Osteoblast (primary cell): ENCODE results near the gene SLC45A2. TPM values are rescaled to one million over a fixed set of nuclear protein-coding genes. Genes with fewer than 3 reads are reported as not detected.
A peak's percentile ranks its signal among the peaks of the same experiment; 100 is the strongest.

Experiments used
- DNase-seq: peaks from one replicate; pipeline ENCODE4 v3.0.0; 2011; ENCODE audit warnings: low spot score, mixed read lengths; ENCODE audit not compliant: insufficient read length; ENCODE audit errors: missing footprints
- H2AFZ ChIP-seq: 2 replicates; pipeline ENCODE4 v1.6.0; 2011; ENCODE audit warnings: mild to moderate bottlenecking, low read length
- H3K27ac ChIP-seq: 2 replicates; pipeline ENCODE4 v1.5.1; 2011; ENCODE audit warnings: mild to moderate bottlenecking, low read depth, low read length, moderate library complexity
- H3K27me3 ChIP-seq: 2 replicates; pipeline ENCODE4 v1.6.0; 2012; ENCODE audit warnings: mild to moderate bottlenecking, control low read depth, inconsistent platforms, low read length, moderate library complexity; ENCODE audit not compliant: insufficient read depth
- H3K36me3 ChIP-seq: 2 replicates; pipeline ENCODE4 v1.5.1; 2011; ENCODE audit warnings: mild to moderate bottlenecking, low read length, control low read depth, moderate library complexity; ENCODE audit not compliant: insufficient read depth
- H3K4me1 ChIP-seq: 2 replicates; pipeline ENCODE4 v1.5.1; 2011; ENCODE audit warnings: mild to moderate bottlenecking, low read length, control low read depth, moderate library complexity; ENCODE audit not compliant: insufficient read depth
- H3K4me2 ChIP-seq: 2 replicates; pipeline ENCODE4 v1.6.0; 2011; ENCODE audit warnings: mild to moderate bottlenecking, low read length; ENCODE audit not compliant: insufficient read depth
- H3K4me3 ChIP-seq: fragments of 200-600 bp; sonication (generic); 3 replicates; pipeline ENCODE4 v1.5.1; 2012; ENCODE audit warnings: mild to moderate bottlenecking, low read length, inconsistent platforms; ENCODE audit not compliant: insufficient read depth
- H3K79me2 ChIP-seq: 2 replicates; pipeline ENCODE4 v1.6.0; 2012; ENCODE audit warnings: mild to moderate bottlenecking, low read length, control low read depth, inconsistent platforms; ENCODE audit not compliant: insufficient read depth
- H3K9me3 ChIP-seq: 2 replicates; pipeline ENCODE4 v1.5.1; 2011; ENCODE audit warnings: low read depth, low read length, control low read depth
- H4K20me1 ChIP-seq: 2 replicates; pipeline ENCODE4 v1.6.0; 2012; ENCODE audit warnings: mild to moderate bottlenecking, low read length, control low read depth; ENCODE audit not compliant: insufficient read depth
- CTCF ChIP-seq: IDR thresholded peaks from 2 replicates; pipeline ENCODE4 v1.5.1; 2011; ENCODE audit warnings: mild to moderate bottlenecking, low read depth, low read length, moderate library complexity; ENCODE audit errors: extremely low read depth
- total RNA-seq: library from RNA; depleted of rRNA; stranded (reverse); fragments of >200 nt; gene quantifications from 2 replicates; pipeline ENCODE4 v1.2.3, GENCODE V29; 2012

SLC45A2 gene
- total RNA-seq, 1 donor = 0.36 TPM

DNA sequence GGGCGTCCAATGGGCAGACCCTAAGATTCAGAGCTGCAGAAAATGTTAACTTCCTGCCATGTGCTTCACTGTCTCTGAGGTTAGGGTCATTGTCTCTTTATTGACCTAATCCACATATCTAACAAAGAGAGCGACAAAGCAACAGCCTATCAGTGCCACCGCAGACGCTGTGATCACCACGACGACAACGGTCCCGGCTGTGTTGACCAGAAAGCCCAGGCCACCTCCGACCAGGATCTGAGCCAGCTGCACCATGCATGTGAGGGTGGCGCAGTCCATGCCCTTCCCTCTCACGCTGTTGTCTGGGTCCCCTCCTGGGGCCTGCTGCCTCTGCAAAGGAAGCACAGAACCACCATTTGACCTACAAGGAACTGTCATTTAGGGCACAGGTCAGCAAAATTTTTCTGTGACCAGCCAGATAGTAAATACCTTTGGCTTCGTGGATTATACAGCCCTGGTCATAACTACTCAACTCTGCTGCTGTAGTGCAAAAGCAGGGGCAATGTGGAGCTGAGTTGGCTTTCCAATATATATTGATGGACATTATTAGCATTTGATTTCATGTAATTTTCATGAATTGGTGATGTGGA is 39.9 kb downstream of the SLC45A2 start:
- peaks cover 74% of the 10 kb centered on the region for H3K27me3 ChIP-seq
- no peak overlapping the region for H3K27ac ChIP-seq
- no peaks in the 10 kb centered on the region for H3K4me1 ChIP-seq

DNA sequence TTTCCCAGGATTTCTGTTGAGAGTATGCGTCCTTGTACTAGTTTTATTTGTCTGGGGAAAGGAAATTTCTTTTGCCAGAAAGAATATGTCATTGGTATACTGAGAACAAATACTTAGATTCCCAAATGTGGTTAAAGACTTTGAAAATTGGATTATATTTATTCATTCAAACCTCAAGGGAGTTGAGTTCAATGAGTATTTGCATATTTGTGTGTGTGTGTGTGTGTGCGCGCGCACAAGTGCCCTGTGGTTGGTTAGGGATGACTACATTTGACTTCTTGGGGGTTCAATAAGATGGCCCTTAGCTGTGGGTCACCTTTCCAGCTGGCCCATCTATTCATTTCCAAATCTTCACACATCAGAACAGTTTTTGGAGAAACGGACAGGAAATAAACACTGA is 43.4 kb downstream of the SLC45A2 start:
- no peak for TF ChIP-seq CTCF
- Histone ChIP-seq H4K20me1 (no peaks in the 10 kb centered on the region), H3K4me3 (no peak overlapping the region), H3K9me3 (no peaks in the 10 kb centered on the region), H3K79me2 (no peaks in the 10 kb centered on the region), H3K4me1 (peaks cover 7% of the 10 kb centered on the region), H2AFZ (no peak overlapping the region), H3K27me3 (peaks cover 79% of the 10 kb centered on the region), H3K36me3 (no peaks in the 10 kb centered on the region), H3K27ac (no peak overlapping the region), H3K4me2 (no peak overlapping the region)
- DNase-seq = no peak

More for the DNA sequence above, 39.9 kb downstream of the SLC45A2 start:
- Histone ChIP-seq H3K4me2 (no peak overlapping the region), H2AFZ (no peak overlapping the region), H3K79me2 (no peaks in the 10 kb centered on the region), H3K4me3 (no peak overlapping the region), H3K36me3 (no peaks in the 10 kb centered on the region), H4K20me1 (no peaks in the 10 kb centered on the region), H3K9me3 (no peaks in the 10 kb centered on the region)
- no peak for DNase-seq
- TF ChIP-seq CTCF = no peak

DNA sequence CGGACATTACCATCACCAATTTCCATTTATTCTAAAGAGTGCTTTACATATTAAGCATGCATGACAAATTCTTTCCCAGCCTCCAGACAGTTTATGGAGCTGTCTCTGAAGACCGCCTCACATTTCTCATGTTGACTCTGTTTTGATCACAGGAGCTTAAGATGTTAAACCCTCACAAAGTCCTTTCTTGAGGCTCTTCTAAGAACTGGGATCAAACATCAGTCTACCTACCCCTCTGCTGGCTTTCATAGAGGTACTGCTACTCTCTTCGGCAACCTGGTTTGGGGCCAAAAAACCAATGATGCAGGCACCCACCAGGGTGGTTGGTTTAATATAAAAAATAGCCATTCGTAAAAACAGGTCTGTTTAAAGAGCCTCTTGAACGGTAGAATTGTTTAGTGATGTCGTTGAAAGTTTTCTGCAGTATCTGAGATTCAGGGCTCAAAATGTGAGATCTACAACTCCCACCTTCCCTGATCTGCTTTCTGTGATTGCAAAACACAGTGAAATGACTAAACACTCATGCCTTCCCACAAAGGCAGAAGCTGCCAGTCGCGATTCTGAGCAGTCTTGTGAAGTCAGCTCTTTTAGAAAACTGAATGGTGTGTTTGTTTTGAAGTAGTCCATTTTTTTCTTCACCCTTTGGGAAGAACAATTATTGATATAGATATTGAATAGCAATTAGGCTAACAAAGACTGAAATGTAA is 44.8 kb downstream of the SLC45A2 start:
- Histone ChIP-seq H3K4me3 (no peak overlapping the region), H3K27ac (no peak overlapping the region), H3K27me3 (peaks cover 65% of the 10 kb centered on the region), H3K9me3 (no peaks in the 10 kb centered on the region), H3K4me2 (no peak overlapping the region), H2AFZ (no peak overlapping the region), H3K36me3 (no peaks in the 10 kb centered on the region), H4K20me1 (no peaks in the 10 kb centered on the region), H3K4me1 (peaks cover 11% of the 10 kb centered on the region), H3K79me2 (no peaks in the 10 kb centered on the region)
- peak; percentile 90 for DNase-seq
- TF ChIP-seq CTCF = no peak

DNA sequence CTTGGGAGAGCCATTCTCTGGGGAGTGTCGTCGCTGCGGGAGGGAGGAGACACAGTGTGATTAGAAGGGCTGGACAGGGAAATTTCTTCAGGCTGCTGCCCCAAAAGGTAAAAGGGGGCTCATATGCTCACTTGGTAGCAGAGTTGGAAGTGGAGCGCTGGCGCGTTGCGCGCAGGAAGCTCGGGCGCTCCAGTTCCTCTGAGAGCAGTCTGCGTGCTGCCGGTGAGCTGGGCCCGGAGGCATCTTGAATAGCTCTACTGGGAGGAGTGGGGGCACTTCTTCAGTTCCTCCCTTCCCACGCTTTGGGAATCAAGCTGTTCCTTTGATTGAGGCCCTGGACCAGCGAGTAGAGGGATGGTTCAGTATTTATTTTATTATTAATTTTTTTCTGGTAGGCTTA is 45.6 kb downstream of the SLC45A2 start:
- Histone ChIP-seq H3K27me3 (peaks cover 60% of the 10 kb centered on the region), H3K4me1 (peaks cover 19% of the 10 kb centered on the region)
- TF ChIP-seq CTCF = no peak

More for the DNA sequence above, 45.6 kb downstream of the SLC45A2 start:
- Histone ChIP-seq H3K36me3 (no peaks in the 10 kb centered on the region), H3K79me2 (no peaks in the 10 kb centered on the region), H3K4me3 (no peak overlapping the region), H2AFZ (no peak overlapping the region), H3K27ac (no peak overlapping the region), H4K20me1 (no peaks in the 10 kb centered on the region), H3K9me3 (no peaks in the 10 kb centered on the region), H3K4me2 (no peak overlapping the region)
- peak; percentile 69 for DNase-seq
